ENCODE results near the gene CDCA7L.

The CDCA7L gene

GRCh38 chr7:21967598-21968003 is 21.9 kb upstream of the CDCA7L start:
- no peak overlapping the region; the same call in 1 of the 2 replicates for H2AFZ ChIP-seq (ENCODE audit: low read length)

GRCh38 chr7:21966271-21966670 is 20.6 kb upstream of the CDCA7L start:
- Histone ChIP-seq H3K9me2 (replicated peaks; ENCODE audit: low read depth, low read length) (no peaks in the 10 kb centered on the region), H3K27me3 (ENCODE audit: insufficient read depth, low read length, poor library complexity, severe bottlenecking) (no peaks in the 10 kb centered on the region), H3F3A (ENCODE audit: low read depth) (no peaks in the 10 kb centered on the region; the same call in 1 of the 2 replicates), H3K9me3 (ENCODE audit: insufficient read depth, low read depth, low read length) (no peaks in the 10 kb centered on the region), H3K9ac (ENCODE audit: low read depth, low read length, poor library complexity, severe bottlenecking) (no peak overlapping the region), H2AFZ (ENCODE audit: low read length) (no peak overlapping the region), H3K4me3 (ENCODE audit: low read length, poor library complexity, severe bottlenecking) (no peak overlapping the region), H4K20me1 (ENCODE audit: insufficient read depth, low read length, poor library complexity, severe bottlenecking) (no peaks in the 10 kb centered on the region), H3K79me2 (ENCODE audit: insufficient read depth, low read length) (no peaks in the 10 kb centered on the region), H3K4me1 (ENCODE audit: insufficient read depth, low read length, poor library complexity, severe bottlenecking) (peaks cover 36% of the 10 kb centered on the region), H3K4me2 (ENCODE audit: low read depth, low read length, poor library complexity, severe bottlenecking) (no peak overlapping the region), H3K36me3 (ENCODE audit: insufficient read depth, low read length) (no peaks in the 10 kb centered on the region)
- TF ChIP-seq EZH2phosphoT487 (IDR thresholded peaks at IDR 0.05; ENCODE audit: borderline replicate concordance) (no peak), CTCF (conservative IDR thresholded peaks at IDR 0.05; ENCODE audit: low read length) (no peak)

More at GRCh38 chr7:21967598-21968003, 21.9 kb upstream of the CDCA7L start:
- H3K4me3 ChIP-seq (ENCODE audit: low read length, poor library complexity, severe bottlenecking), result peak overlapping the region; percentile 35
- H3K9me2 ChIP-seq (replicated peaks; ENCODE audit: low read depth, low read length), result no peaks in the 10 kb centered on the region
- no peak for TF ChIP-seq EZH2phosphoT487 (IDR thresholded peaks at IDR 0.05; ENCODE audit: borderline replicate concordance)
- no peak for TF ChIP-seq CTCF (conservative IDR thresholded peaks at IDR 0.05; ENCODE audit: low read length)
- H4K20me1 ChIP-seq (ENCODE audit: insufficient read depth, low read length, poor library complexity, severe bottlenecking), result no peaks in the 10 kb centered on the region
- no peaks in the 10 kb centered on the region for H3K79me2 ChIP-seq (ENCODE audit: insufficient read depth, low read length)
- H3K4me1 ChIP-seq (ENCODE audit: insufficient read depth, low read length, poor library complexity, severe bottlenecking), result peaks cover 42% of the 10 kb centered on the region
- 0 out of 2 replicates have a peak, but pooled peaks cover 5% of the 10 kb centered on the region for H3K9me3 ChIP-seq (ENCODE audit: insufficient read depth, low read depth, low read length)
- H3F3A ChIP-seq (ENCODE audit: low read depth), result no peaks in the 10 kb centered on the region; the same call in 1 of the 2 replicates
- H3K9ac ChIP-seq (ENCODE audit: low read depth, low read length, poor library complexity, severe bottlenecking), result no peak overlapping the region
- H3K27me3 ChIP-seq (ENCODE audit: insufficient read depth, low read length, poor library complexity, severe bottlenecking), result no peaks in the 10 kb centered on the region
- peak overlapping the region; percentile 63 for H3K4me2 ChIP-seq (ENCODE audit: low read depth, low read length, poor library complexity, severe bottlenecking)
- H3K36me3 ChIP-seq (ENCODE audit: insufficient read depth, low read length), result no peaks in the 10 kb centered on the region

- no peaks in the 10 kb centered on the region for H4K20me1 ChIP-seq (ENCODE audit: insufficient read depth, low read length, poor library complexity, severe bottlenecking)
- H2AFZ ChIP-seq (ENCODE audit: low read length), result no peak overlapping the region
- no peak overlapping the region for H3K4me2 ChIP-seq (ENCODE audit: low read depth, low read length, poor library complexity, severe bottlenecking)
- no peaks in the 10 kb centered on the region for H3K9me3 ChIP-seq (ENCODE audit: insufficient read depth, low read depth, low read length)
- H3F3A ChIP-seq (ENCODE audit: low read depth), result no peaks in the 10 kb centered on the region; the same call in 1 of the 2 replicates
- no peak overlapping the region for H3K9ac ChIP-seq (ENCODE audit: low read depth, low read length, poor library complexity, severe bottlenecking)
- H3K4me1 ChIP-seq (ENCODE audit: insufficient read depth, low read length, poor library complexity, severe bottlenecking), result peaks cover 36% of the 10 kb centered on the region
- H3K79me2 ChIP-seq (ENCODE audit: insufficient read depth, low read length), result no peaks in the 10 kb centered on the region
- no peaks in the 10 kb centered on the region for H3K9me2 ChIP-seq (replicated peaks; ENCODE audit: low read depth, low read length)
- TF ChIP-seq EZH2phosphoT487 (IDR thresholded peaks at IDR 0.05; ENCODE audit: borderline replicate concordance), result no peak
- TF ChIP-seq CTCF (conservative IDR thresholded peaks at IDR 0.05; ENCODE audit: low read length), result no peak
- H3K36me3 ChIP-seq (ENCODE audit: insufficient read depth, low read length), result no peaks in the 10 kb centered on the region
- H3K4me3 ChIP-seq (ENCODE audit: low read length, poor library complexity, severe bottlenecking), result no peak overlapping the region
- no peaks in the 10 kb centered on the region for H3K27me3 ChIP-seq (ENCODE audit: insufficient read depth, low read length, poor library complexity, severe bottlenecking)
These were observed 19.6 kb upstream of the CDCA7L start for GRCh38 chr7:21965291-21965690.

All from Loucy (cell line).